Endothelial cell of umbilical vein (primary cell): Measurements from ENCODE around the gene PSD2. TPM values are rescaled to one million over a fixed set of nuclear protein-coding genes. Genes with fewer than 3 reads are reported as not detected.

Experiments used
- BruUV-seq: library from RNA; stranded (reverse); fragments of 400-500 nt; replicated peaks from 2 replicates; lab custom pipeline; 2021; lab: Mats Ljungman, UMichigan
- CTCF ChIA-PET: fragments of 300-600, 350-600 bp; sonication (Branson Sonifier 250); formaldehyde crosslinking; loops from one replicate; lab custom pipeline; 2021; ENCODE audit warnings: antibody characterized with exemption, inconsistent platforms; lab: Charles Lee
- POLR2A ChIA-PET: fragments of 300-600, 350-600 bp; sonication (Branson Sonifier 250); formaldehyde crosslinking; loops from one replicate; lab custom pipeline; 2021; ENCODE audit warnings: antibody characterized with exemption, inconsistent platforms; lab: Charles Lee
- DNase-seq: peaks from one replicate; pipeline ENCODE4 v3.0.0-alpha.2; 2011; ENCODE audit warnings: low read depth, low spot score
- FAIRE-seq: peaks from 2 replicates; lab custom pipeline; 2011; peaks lifted over from hg19 to GRCh38; lab: Jason Lieb, UNC
- H2AFZ ChIP-seq: 2 replicates; pipeline ENCODE4 v1.6.0; 2012; ENCODE audit warnings: low read depth, low read length, control low read depth, inconsistent platforms
- H3K27ac ChIP-seq: 2 replicates; pipeline ENCODE4 v1.5.1; 2011; ENCODE audit warnings: low read depth, mild to moderate bottlenecking, control low read depth, low read length, moderate library complexity; ENCODE audit not compliant: insufficient read depth
- H3K27me3 ChIP-seq, 2 experiments: 2 replicates each; pipeline versions ENCODE4 v1.6.0 to v1.6.1; 2011; ENCODE audit warnings: low read length in 2 of 2, mixed read lengths in 1 of 2; ENCODE audit not compliant: control insufficient read depth in 2 of 2, insufficient read depth in 2 of 2
- H3K36me3 ChIP-seq, 2 experiments: 2 replicates in 1 of 2; 3 replicates in 1 of 2; pipeline ENCODE4 v1.5.1; 2011; ENCODE audit warnings: low read length in 2 of 2, mild to moderate bottlenecking in 1 of 2, moderate library complexity in 1 of 2; ENCODE audit not compliant: control insufficient read depth in 2 of 2, insufficient read depth in 2 of 2; ENCODE audit errors: extremely low read depth in 1 of 2
- H3K4me1 ChIP-seq: 3 replicates; pipeline ENCODE4 v1.5.1; 2011; ENCODE audit warnings: mild to moderate bottlenecking, low read length; ENCODE audit not compliant: control insufficient read depth, insufficient read depth; ENCODE audit errors: extremely low read depth
- H3K4me2 ChIP-seq: 2 replicates; pipeline ENCODE4 v1.6.1; 2011; ENCODE audit warnings: low read length, control low read depth, mixed read lengths; ENCODE audit not compliant: insufficient read depth
- H3K4me3 ChIP-seq, 3 experiments: fragments of 200-600 bp in 1 of 3; sonication (generic), shearing (Covaris generic) in 1 of 3; replicated peaks in 1 of 3; 2 replicates each; pipeline ENCODE4 v1.5.1; 2011 to 2016; ENCODE audit warnings: control low read depth in 3 of 3, low read length in 3 of 3, mild to moderate bottlenecking in 2 of 3, inconsistent platforms in 1 of 3, low read depth in 1 of 3, moderate library complexity in 1 of 3; ENCODE audit not compliant: insufficient read depth in 1 of 3
- H3K79me2 ChIP-seq: 2 replicates; pipeline ENCODE4 v1.6.0; 2012; ENCODE audit warnings: low read length, inconsistent platforms; ENCODE audit not compliant: control insufficient read depth, insufficient read depth
- H3K9ac ChIP-seq: replicated peaks from 2 replicates; pipeline ENCODE3; 2011; ENCODE audit warnings: low read length, control low read depth; ENCODE audit not compliant: insufficient read depth; ENCODE audit errors: extremely low read depth
- H3K9me1 ChIP-seq: replicated peaks from 3 replicates; pipeline ENCODE4 v1.6.0; 2011; ENCODE audit warnings: mild to moderate bottlenecking, low read length; ENCODE audit not compliant: control insufficient read depth, insufficient read depth; ENCODE audit errors: extremely low read depth
- H3K9me3 ChIP-seq: replicated peaks from 2 replicates; pipeline ENCODE4 v1.5.1; 2012; ENCODE audit warnings: low read length, inconsistent platforms; ENCODE audit not compliant: control insufficient read depth, insufficient read depth
- H4K20me1 ChIP-seq: replicated peaks from 2 replicates; pipeline ENCODE3; 2011; ENCODE audit warnings: mild to moderate bottlenecking, low read length; ENCODE audit not compliant: control insufficient read depth, insufficient read depth; ENCODE audit errors: extremely low read depth
- CTCF ChIP-seq, 2 donors: IDR thresholded peaks; 1 replicate in 1 of 2; 2 replicates in 1 of 2; pipeline ENCODE4 v1.5.1; 2011; ENCODE audit warnings: low read length in 2 of 2, mild to moderate bottlenecking in 2 of 2, moderate library complexity in 2 of 2, control low read depth in 1 of 2, inconsistent platforms in 1 of 2, low read depth in 1 of 2; ENCODE audit not compliant: insufficient read depth in 1 of 2; ENCODE audit errors: extremely low read depth in 1 of 2
- EZH2 ChIP-seq: IDR thresholded peaks from 2 replicates; pipeline ENCODE4 v1.6.1; 2012; ENCODE audit warnings: borderline replicate concordance, low read depth, mild to moderate bottlenecking, moderate library complexity, low read length, inconsistent platforms; ENCODE audit not compliant: severe bottlenecking
- FOS ChIP-seq: IDR thresholded peaks from 2 replicates; pipeline ENCODE4 v1.6.1; 2011; ENCODE audit warnings: mild to moderate bottlenecking, low read length, moderate library complexity, borderline replicate concordance; ENCODE audit not compliant: insufficient read depth
- GATA2 ChIP-seq: IDR thresholded peaks from 2 replicates; pipeline ENCODE4 v1.7.0; 2011; ENCODE audit warnings: low read depth, mild to moderate bottlenecking, moderate library complexity, mixed read lengths, low read length; ENCODE audit not compliant: insufficient read length, insufficient read depth
- JUN ChIP-seq: IDR thresholded peaks from 2 replicates; pipeline ENCODE4 v1.6.1; 2011; ENCODE audit warnings: borderline replicate concordance, low read depth; ENCODE audit not compliant: insufficient read length, insufficient read depth
- MAX ChIP-seq: IDR thresholded peaks from 2 replicates; pipeline ENCODE4 v1.6.1; 2011; ENCODE audit not compliant: insufficient read depth, insufficient read length
- MYC ChIP-seq: IDR thresholded peaks from one replicate; pipeline ENCODE4 v1.6.1; 2011; ENCODE audit warnings: mild to moderate bottlenecking, low read depth, low read length
- POLR2A ChIP-seq: IDR thresholded peaks from 2 replicates; pipeline ENCODE4 v1.6.1; 2012; ENCODE audit warnings: low read depth, mild to moderate bottlenecking, control low read depth, low read length
- POLR2AphosphoS5 ChIP-seq: IDR thresholded peaks from 2 replicates; pipeline ENCODE4 v1.6.1; 2012; ENCODE audit warnings: low read depth, mild to moderate bottlenecking, control low read depth, low read length, moderate library complexity; ENCODE audit not compliant: insufficient read depth
- dilution Hi-C: fragments of 300-500 bp; cut with MboI; formaldehyde crosslinking; loops from one replicate; pipeline ENCODE4 v1.15.0; 2019; ENCODE audit warnings: low sequenced_read_pairs; ENCODE audit not compliant: extremely low pct_ligation_motif_present
- intact Hi-C: fragments of 100-400 bp; cut with micrococcal nuclease; formaldehyde crosslinking; loops from one replicate; pipeline ENCODE4 v1.10.0; 2022
- polyA plus RNA-seq, 4 experiments: library from polyadenylated mRNA; depleted of rRNA in 3 of 4; stranded (reverse) in 3 of 4; unstranded in 1 of 4; fragments of >200 nt; gene quantifications; 2 replicates each; pipeline versions ENCODE4 v1.2.1 to v1.2.3, GENCODE V29; 2011 to 2012; ENCODE audit warnings: missing spikeins in 1 of 4
- total RNA-seq: library from RNA; stranded (reverse); gene quantifications from 2 replicates; pipeline ENCODE4 v1.2.3, GENCODE V29; 2021

Gene PSD2
- total and polyA plus RNA-seq, 2 donors (not counting 3 experiments of a cell fraction or from before 2014, with no cell fraction given): not detected

GRCh38 chr5:139839232-139839815 lies 43.7 kb downstream of the PSD2 start:
- Histone ChIP-seq H3K4me3 (no peak overlapping the region), H3K27me3 (peaks cover 0 to 3% of the 10 kb centered on the region in 2 experiments), H3K4me2 (no peak overlapping the region), H2AFZ (no peak overlapping the region), H3K79me2 (no peaks in the 10 kb centered on the region), H4K20me1 (no peaks in the 10 kb centered on the region), H3K9ac (no peak overlapping the region), H3K27ac (no peak overlapping the region), H3K36me3 (no peaks in the 10 kb centered on the region), H3K9me1 (no peaks in the 10 kb centered on the region), H3K4me1 (no peaks in the 10 kb centered on the region), H3K9me3 (no peaks in the 10 kb centered on the region)
- no peak for DNase-seq
- no peak for FAIRE-seq
- BruUV-seq: no TSS peak
- dilution Hi-C loops: no loop called here
- TF ChIP-seq MYC (no peak), POLR2AphosphoS5 (no peak), GATA2 (no peak), FOS (no peak), EZH2 (no peak), MAX (no peak), POLR2A (no peak)
- ChIA-PET CTCF (interaction anchor here (3.8 kb wide), 1 partner anchor 52 kb away, joined by 16 read pairs; no protein-coding TSS in a partner anchor), POLR2A (interaction anchor here (0.7 kb wide), 1 partner anchor 306 kb away, joined by 3 read pairs; no protein-coding TSS in a partner anchor)
- intact Hi-C loops: no loop called here

- DNase-seq: no peak
- dilution Hi-C loops: no loop called here
- Histone ChIP-seq H3K9me3 (no peaks in the 10 kb centered on the region), H3K9ac (no peak overlapping the region), H3K4me2 (no peak overlapping the region), H3K27ac (no peak overlapping the region), H3K79me2 (no peaks in the 10 kb centered on the region), H3K4me3 (no peak overlapping the region), H3K9me1 (no peaks in the 10 kb centered on the region), H3K4me1 (no peaks in the 10 kb centered on the region), H2AFZ (no peak overlapping the region), H3K36me3 (no peaks in the 10 kb centered on the region), H3K27me3 (peaks cover 0 to 3% of the 10 kb centered on the region in 2 experiments), H4K20me1 (no peaks in the 10 kb centered on the region)
- intact Hi-C loops: no loop called here
- CTCF ChIA-PET: interaction anchor here (3.8 kb wide), 1 partner anchor 53 kb away, joined by 16 read pairs; no protein-coding TSS in a partner anchor
- BruUV-seq: no TSS peak
- no peak for TF ChIP-seq CTCF (IDR thresholded peaks at IDR 0.05; ENCODE audit: extremely low read depth in 1 of 2, insufficient read depth in 1 of 2, low read depth in 1 of 2, low read length in 2 of 2)
- TF ChIP-seq MYC: no peak
- no peak for TF ChIP-seq MAX
- no peak for TF ChIP-seq FOS
- no peak for TF ChIP-seq GATA2
- TF ChIP-seq POLR2AphosphoS5: no peak
- no peak for TF ChIP-seq JUN
- no peak for TF ChIP-seq POLR2A
- TF ChIP-seq EZH2: no peak
- POLR2A ChIA-PET: no interaction called here
- FAIRE-seq: no peak
These were observed 44.3 kb downstream of the PSD2 start for GRCh38 chr5:139839918-139840317.
